Hematopoietic multipotent progenitor cell treated with erythropoietin and hydrocortisone succinate and interleukin-3 and kit ligand, for 6 days (in vitro differentiated cells): Measurements from ENCODE around the gene PEX3.
"Not testable (repeated sequence)": the region's sequence is repeated elsewhere in the genome, so short reads cannot be mapped to it uniquely, and the experiment has no call there.

Source experiments
- DNase-seq: peaks from one replicate; pipeline ENCODE4 v3.0.0-alpha.2; 2015

PEX3 gene

GRCh38 chr6:143507358-143508145 is 56.9 kb downstream of the PEX3 start:
- DNase-seq: no peak

DNA sequence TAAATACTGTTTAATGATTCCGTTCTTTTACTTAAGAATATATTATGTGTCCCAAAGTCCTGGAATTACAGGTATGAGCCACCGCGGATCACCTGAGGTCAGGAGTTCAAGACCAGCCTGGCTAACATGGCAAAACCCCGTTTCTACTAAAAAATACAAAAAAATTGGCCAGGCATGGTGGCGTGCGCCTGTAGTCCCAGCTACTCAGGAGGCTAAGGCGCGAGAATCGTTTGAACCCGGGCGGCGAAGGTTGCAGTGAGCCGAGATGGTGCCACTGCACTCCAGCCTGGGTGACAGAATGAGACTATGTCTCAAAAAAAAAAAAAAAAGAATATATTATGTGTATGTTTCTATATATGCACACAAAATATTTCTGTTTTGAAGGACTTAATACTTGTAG is 59.7 kb downstream of the PEX3 start:
- DNase-seq: not testable (repeated sequence)

- DNase-seq: peak; percentile 86
These were observed 60.6 kb downstream of the PEX3 start, which contains the start of gene FUCA2 for GRCh38 chr6:143510991-143511891. Gene FUCA2 (minus strand): TSS chr6:143511720. CDS start chr6:143511634, 86 bp downstream.

- peak; percentile 78 for DNase-seq
These were observed 62.8 kb downstream of the PEX3 start for GRCh38 chr6:143513410-143513809.

GRCh38 chr6:143515061-143515760 is 64.6 kb downstream of the PEX3 start:
- DNase-seq: peak; percentile 57

GRCh38 chr6:143515766-143516355 is 65.3 kb downstream of the PEX3 start:
- DNase-seq: no peak

DNA sequence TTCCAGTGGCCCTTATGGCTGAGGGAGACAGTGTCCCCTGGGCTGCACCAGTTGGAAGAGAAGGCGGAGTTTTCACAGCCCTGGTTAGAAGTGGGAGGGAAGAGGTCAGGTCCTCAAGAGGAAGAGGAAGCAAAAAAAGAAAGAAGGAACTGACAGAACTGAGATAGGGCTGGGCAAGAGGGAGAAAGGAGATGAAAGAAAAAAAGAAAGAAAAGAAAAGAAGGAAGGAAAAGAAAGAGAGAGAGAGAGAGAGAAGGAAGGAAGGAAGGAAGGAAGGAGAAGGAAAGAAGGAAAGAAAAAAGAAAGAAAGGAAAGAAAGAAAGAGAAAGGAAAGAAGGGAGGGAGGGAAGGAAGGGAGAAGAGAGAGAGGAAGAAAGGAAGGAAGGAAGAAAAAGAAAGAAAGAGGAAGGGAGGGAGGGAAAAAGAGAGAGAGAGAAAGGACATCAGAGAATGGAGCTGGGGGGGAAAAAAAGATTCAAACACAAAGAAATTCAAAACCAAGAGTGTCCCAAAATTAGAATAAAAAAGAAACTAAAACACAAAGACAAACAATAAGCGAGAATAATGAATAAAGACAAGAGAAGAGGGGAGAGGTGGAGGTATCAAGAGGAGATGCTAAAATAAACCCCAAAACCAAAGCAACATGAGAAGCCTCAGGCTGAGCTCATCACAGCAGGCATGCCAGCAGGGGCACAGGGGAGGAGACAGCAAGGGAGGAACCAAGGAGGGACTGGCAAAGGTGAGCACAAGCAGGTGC is 66.3 kb downstream of the PEX3 start:
- peak; percentile 25 for DNase-seq

- DNase-seq: no peak
These were observed 66.8 kb downstream of the PEX3 start for GRCh38 chr6:143517447-143517773.

GRCh38 chr6:143522039-143522600 is 71.5 kb downstream of the PEX3 start:
- DNase-seq: no peak

DNA sequence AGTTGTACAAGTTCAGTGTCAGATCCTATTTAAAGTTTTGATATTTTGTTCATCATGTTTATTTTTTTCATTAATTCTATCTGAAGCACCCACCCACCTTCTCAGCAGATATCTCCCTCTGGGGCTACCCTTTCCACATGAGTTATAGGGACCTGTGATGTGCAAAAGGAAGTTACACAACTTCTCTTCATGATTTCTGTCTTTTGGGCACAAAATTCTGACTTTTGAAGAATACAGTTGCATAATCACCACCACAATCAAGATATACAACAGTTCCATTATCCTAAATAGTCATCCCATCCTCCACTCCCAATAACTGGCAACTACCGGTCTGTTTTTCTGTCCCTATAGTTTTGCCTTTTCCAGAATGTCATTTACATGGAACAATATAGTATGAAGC is 74.8 kb downstream of the PEX3 start:
- peak; percentile 45 for DNase-seq

DNA sequence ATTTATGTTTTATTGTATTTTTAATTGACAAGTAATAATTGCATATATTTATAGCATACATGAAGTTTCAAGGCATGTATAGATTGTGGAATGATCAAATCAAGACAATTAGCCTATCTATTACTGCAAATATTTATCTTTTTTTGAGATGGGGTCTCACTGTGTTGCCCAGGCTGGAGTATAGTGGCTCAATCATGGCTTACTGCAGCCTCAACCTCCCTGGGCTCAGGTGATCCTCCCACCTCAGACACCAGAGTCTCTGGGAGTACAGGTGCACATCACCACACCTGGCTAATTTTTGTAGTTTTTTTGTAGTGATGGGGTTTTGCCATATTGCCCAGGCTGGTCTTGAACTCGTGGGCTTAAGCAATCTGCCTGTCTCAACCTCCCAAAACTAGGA is 77.1 kb downstream of the PEX3 start:
- DNase-seq: no peak

GRCh38 chr6:143528164-143528811 is 77.7 kb downstream of the PEX3 start:
- peak; percentile 37 for DNase-seq

- DNase-seq: peak; percentile 72
These were observed 78.5 kb downstream of the PEX3 start for GRCh38 chr6:143529095-143529494.

DNA sequence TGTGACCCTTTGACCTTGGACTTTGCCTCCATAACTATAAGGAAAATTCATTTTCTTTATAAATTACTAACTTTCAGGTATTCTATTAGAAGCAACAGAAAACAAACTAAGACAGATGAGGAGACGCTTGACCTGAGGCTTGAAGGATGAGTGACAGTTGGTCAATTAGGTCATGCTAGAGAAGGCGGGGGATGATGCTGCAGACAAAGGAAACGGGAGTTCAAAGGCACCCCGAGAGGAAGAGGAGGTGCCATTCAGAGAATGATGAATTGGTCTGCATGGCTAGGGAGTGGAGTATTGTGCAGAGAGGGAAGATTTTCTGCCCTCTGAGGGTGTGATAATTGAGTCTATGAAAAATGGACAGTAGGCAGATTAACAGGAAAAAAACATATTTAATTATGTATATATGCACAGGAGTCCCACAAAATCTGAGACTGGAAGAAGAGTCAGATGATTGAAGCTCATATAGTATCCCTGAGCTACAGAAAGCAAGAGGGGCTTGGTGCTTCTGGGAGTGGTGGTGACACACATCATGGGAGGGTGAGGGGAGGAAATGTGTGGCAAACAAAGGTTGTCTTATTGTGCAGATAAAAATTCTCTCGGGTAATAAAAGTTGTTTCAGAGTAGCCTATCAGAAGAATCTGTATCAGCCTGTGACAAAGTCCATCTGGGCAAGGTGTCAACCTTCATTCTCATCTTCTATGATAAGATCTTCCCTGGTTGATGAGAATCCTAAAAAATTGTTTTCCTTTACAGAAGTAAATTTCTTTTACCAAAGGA is 81.3 kb downstream of the PEX3 start:
- DNase-seq: no peak

DNA sequence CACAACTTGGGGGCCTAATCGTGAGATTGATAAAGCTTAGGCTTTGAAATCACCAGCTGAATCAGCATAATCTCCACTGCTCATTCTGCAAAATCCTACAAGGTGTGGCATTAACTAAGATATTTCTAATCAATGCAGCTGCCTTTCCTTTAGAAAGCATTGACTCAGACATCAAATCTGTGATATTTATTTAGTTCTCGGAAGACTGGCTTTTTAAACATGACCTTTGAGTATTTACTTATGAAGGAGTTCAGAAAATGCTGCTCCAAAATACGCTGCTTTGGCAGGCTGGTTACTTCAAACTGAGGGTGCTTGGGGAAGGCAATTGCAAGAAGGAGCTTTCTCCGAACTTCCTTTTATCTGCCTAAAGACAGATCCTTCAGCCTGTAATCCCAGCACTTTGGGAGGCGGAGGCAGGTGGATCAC is 84.6 kb downstream of the PEX3 start:
- no peak for DNase-seq

GRCh38 chr6:143536461-143536865 is 85.9 kb downstream of the PEX3 start:
- peak; percentile 71 for DNase-seq

GRCh38 chr6:143536866-143537691 is 86.5 kb downstream of the PEX3 start:
- DNase-seq: peak; percentile 83

DNA sequence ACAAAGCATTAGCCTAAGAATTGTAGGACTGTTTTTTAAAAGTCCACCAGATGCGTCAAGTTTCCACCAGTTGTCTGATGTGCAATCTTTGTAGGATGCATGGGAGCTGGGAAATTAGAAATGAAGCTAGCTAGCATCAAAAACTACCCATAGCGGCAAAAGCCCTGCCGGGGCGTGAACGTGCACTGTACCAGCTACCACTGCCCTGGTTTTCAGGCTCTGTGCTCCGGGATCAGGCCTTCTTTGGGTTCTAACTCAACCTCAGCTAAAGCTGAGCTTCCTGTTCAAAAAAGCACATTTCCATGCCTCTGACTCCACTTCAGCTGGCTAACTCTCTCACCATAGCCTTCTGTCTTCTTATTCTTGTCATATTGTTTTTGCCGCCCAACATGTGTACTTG is 87.8 kb downstream of the PEX3 start:
- no peak for DNase-seq

- DNase-seq: no peak
These were observed 88.5 kb downstream of the PEX3 start for GRCh38 chr6:143539106-143539505.
